Femur (tissue), 1 donor: ENCODE data around the gene SAP30.

Source experiments
- DNase-seq: peaks from one replicate; pipeline ENCODE4 v3.0.0-alpha.2; 2017

The SAP30 gene

GRCh38 chr4:173367946-173368345 lies 2.8 kb upstream of the SAP30 start:
- DNase-seq = no peak

DNA sequence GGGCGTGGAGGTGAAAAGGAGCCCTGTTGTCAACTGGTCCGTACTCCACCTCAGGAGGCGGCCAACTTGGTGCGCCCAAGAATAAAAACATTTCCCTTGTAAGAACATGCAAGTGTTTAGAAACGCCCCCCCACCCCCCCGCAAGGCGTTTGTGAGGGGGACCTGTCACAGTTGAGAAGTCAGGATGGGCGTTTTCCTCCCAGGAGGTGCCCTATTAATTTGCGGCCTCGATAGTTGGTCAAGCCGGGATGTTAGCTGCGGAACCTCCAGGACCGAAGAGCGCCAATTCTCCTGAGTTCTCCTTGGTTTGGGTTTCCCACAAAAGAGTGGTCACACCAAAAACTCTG lies 651 bp upstream of the SAP30 start:
- DNase-seq = peak; percentile 83

DNA sequence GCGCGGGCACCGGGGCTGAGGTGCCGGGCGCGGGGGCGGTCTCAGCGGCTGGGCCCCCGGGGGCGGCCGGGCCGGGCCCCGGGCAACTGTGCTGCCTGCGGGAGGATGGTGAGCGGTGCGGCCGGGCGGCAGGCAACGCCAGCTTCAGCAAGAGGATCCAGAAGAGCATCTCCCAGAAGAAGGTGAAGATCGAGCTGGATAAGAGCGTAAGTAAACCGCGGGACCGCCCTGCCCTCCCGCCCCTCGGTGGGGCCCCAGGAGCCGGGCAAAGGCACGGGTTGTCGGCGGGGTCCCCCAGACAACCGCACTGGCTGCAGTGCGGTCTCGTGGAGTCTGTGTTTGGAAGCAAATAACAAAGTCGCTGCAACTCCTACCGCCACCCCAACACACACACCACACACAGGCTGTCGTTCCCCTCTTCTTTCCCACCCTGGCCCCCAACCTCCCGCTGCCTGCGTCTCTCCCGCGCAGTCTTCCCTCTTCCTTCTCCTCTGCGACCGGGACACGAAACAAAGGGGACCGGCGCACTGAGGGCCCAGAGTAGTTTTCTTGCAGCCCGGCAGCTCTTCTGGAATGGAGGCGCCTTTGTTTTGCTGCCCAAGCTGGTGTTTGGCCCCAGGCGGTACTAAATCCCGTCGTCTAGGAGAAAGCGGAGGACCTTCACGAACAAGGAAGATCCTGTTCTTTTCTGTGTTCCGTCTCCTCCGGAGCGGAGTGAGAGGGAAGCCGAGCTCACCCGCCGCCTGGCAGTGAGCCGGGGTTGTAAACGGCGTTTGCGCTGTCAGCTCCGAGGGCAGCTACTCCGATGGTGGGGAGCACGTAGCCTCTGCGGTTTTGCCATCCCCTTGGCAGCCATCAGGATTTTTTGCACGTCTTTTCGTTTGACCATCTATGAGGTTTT lies 788 bp downstream of the SAP30 start:
- peak; percentile 88 for DNase-seq

GRCh38 chr4:173374588-173374987 lies 3.8 kb downstream of the SAP30 start:
- no peak for DNase-seq

DNA sequence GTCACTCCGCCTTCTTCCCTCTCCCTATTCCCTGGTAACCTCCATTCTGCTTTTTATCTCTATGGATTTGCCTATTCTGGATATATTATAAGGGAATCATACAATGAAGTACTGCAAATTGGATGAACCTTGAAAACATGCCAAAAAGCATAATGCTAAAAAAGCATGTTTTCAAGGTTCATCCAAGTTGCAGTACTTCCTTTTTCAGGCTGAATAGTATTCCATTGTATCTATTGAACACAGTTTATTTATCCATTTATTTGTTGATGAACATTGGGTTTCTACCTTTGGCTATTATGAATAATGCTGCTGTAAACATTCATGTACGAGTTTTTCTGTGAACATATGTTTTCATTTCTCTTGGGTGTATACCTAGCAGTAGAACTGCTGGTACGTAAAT lies 9.2 kb downstream of the SAP30 start:
- DNase-seq = no peak

- no peak for DNase-seq
Observed at GRCh38 chr4:173380987-173381386, 10.2 kb downstream of the SAP30 start.

GRCh38 chr4:173381610-173382009 lies 10.9 kb downstream of the SAP30 start:
- no peak for DNase-seq

- DNase-seq = no peak
Observed at GRCh38 chr4:173382349-173382748, 11.6 kb downstream of the SAP30 start.

DNA sequence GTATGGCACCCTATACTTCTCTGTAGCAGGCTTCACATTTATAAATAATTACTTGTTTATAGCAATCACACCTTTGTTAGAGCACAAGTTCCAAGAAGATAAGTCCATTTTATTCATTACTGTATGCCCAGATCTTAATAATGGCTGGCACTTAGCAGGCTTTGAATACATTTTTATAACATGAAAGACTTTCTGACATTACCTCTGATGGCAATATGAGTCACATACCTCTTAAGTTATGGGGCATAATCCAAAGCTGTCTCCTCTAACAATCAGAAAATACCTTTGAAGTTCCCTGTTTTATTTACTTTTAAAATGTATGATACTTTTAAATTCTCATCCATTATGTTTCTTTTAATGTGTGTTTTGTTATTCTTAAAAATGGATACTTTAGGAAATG lies 16.0 kb downstream of the SAP30 start:
- DNase-seq = no peak

- DNase-seq = no peak
Observed at GRCh38 chr4:173391701-173392100, 20.9 kb downstream of the SAP30 start.

GRCh38 chr4:173397604-173398003 lies 26.9 kb downstream of the SAP30 start:
- DNase-seq = no peak

- no peak for DNase-seq
Observed at GRCh38 chr4:173398220-173398619, 27.5 kb downstream of the SAP30 start.

GRCh38 chr4:173398779-173399415 lies 28.1 kb downstream of the SAP30 start, which contains the start of gene SCRG1:
Gene SCRG1 (minus strand): TSS chr4:173399116. CDS start chr4:173391414, 7,702 bp downstream.
- peak; percentile 87 for DNase-seq

DNA sequence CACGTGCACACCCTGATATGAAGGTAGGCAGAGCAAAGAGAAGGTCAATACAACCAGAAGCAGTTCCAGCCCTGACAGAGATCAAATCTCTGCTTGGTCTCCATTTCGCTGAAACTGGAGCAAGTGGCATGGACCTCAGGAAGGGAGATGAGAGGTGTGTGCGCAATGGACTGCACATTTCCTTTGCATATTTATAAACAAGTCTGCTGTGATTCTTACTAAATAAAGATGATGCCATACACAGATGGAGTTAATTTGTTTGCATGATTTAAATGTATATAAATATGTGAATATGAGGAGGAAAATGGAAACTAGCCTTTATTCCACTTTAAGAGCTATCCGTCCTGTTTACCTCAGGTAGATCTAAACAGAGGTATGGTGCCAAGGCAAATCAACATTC lies 30.3 kb downstream of the SAP30 start:
- DNase-seq = no peak

- no peak for DNase-seq
Observed at GRCh38 chr4:173403051-173403450, 32.3 kb downstream of the SAP30 start.

DNA sequence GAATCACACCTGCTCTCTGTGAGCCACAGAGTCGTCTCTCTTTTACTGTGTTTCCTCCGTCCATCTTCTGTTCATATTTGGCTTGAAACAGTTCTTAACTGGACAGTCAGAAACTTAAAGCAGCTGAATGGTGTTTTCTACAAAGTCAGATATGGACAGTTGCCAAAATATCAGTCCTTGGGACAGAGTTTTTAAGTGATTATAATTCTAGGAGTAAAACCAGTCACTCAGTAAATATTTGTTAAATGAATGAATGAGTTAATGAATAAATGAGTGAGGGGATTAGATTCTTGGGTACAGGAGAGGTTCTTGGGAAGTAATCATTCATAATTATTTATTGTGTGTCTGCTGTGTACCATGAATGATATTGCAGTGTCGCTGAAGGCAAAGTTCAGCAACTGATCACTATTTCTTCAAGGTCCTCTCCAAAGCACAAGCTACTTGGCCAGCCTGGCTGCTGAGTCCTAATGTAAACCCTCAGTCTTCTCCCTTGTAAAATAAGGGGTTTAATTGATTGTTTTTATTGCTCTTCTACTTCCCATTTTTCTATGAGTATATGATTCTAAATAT lies 33.6 kb downstream of the SAP30 start:
- DNase-seq = no peak

- no peak for DNase-seq
Observed at GRCh38 chr4:173405840-173406606, 35.3 kb downstream of the SAP30 start.

- no peak for DNase-seq
Observed at GRCh38 chr4:173410079-173410478, 39.3 kb downstream of the SAP30 start.

GRCh38 chr4:173411106-173411693 lies 40.4 kb downstream of the SAP30 start:
- DNase-seq = no peak

DNA sequence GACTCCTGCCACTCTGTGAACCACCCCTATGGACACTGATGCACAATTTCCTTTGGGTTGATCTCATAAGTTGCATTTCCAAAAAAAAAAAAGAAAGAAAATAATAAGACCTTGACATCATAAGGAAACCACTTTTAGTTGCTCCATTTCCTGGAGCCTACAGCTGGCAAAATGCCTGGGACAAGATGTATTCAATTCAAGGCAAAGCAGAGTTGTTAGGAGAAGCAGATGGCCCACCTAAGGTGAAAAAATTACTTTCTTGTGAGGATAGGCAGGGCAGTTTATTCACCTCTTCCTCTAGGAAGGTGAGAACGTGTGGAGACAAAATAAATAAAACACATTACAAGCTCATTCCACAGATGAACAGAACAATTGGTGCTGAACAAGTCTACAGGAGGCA lies 42.3 kb downstream of the SAP30 start:
- DNase-seq = no peak

- DNase-seq = no peak
Observed at GRCh38 chr4:173414456-173414855, 43.7 kb downstream of the SAP30 start.

DNA sequence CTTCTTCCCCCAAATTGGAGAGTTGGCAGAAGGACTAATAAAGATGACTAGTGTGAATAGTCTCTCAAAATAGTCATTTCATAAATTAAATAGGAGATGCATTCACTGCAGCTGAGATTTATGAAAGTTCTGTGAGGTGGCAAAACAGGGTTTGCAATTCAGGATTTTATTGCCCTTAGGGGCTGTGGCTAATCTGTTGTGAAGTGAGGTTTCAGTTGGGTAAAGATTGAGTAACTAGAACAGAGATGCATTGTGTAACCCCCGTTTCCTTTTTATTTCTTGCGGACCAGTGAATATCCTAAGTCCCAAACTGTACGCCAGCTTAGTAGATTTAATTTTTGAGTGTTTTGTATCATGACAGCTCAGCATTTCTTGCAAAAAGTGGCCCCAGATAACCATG lies 44.3 kb downstream of the SAP30 start:
- DNase-seq = no peak
